Type B pancreatic cell (in vitro differentiated cells): ENCODE measurements around the gene LDB1. TPM values are rescaled to one million over a fixed set of nuclear protein-coding genes. Genes with fewer than 3 reads are reported as not detected.

Experiments
- DNase-seq: peaks from one replicate; pipeline ENCODE4 v3.0.0; 2021; ENCODE audit warnings: mixed read lengths; ENCODE audit not compliant: unreplicated experiment; ENCODE audit errors: extremely low spot score
- H3K27ac Mint-ChIP-seq: 2 replicates; pipeline ENCODE4 v1.8.0; 2021; ENCODE audit warnings: mild to moderate bottlenecking, mixed read lengths
- H3K27me3 Mint-ChIP-seq: 2 replicates; pipeline ENCODE4 v1.8.0; 2021; ENCODE audit warnings: mixed read lengths
- H3K36me3 Mint-ChIP-seq: 2 replicates; pipeline ENCODE4 v1.8.0; 2021; ENCODE audit warnings: mixed read lengths
- H3K4me1 Mint-ChIP-seq: one replicate; pipeline ENCODE4 v1.8.0; 2021; ENCODE audit warnings: mixed read lengths; ENCODE audit not compliant: unreplicated experiment
- H3K4me3 Mint-ChIP-seq: 2 replicates; pipeline ENCODE4 v1.8.0; 2021; ENCODE audit warnings: mild to moderate bottlenecking, mixed read lengths
- H3K9me3 Mint-ChIP-seq: 2 replicates; pipeline ENCODE4 v1.8.0; 2021; ENCODE audit warnings: mixed read lengths
- total RNA-seq: library from RNA; stranded (reverse); gene quantifications from 2 replicates; pipeline ENCODE4 v1.2.1, GENCODE V29; 2021; ENCODE audit warnings: low replicate concordance
- TF ChIP-seq, protein P1 (sequence below): fragments of 200-600 bp; sonication (generic); conservative IDR thresholded peaks from 2 replicates; pipeline ENCODE4 v1.5.0; 2021; ENCODE audit warnings: antibody characterized with exemption, mild to moderate bottlenecking

Gene LDB1
- total RNA-seq, 1 donor from 2014 or later = 115 TPM

DNA sequence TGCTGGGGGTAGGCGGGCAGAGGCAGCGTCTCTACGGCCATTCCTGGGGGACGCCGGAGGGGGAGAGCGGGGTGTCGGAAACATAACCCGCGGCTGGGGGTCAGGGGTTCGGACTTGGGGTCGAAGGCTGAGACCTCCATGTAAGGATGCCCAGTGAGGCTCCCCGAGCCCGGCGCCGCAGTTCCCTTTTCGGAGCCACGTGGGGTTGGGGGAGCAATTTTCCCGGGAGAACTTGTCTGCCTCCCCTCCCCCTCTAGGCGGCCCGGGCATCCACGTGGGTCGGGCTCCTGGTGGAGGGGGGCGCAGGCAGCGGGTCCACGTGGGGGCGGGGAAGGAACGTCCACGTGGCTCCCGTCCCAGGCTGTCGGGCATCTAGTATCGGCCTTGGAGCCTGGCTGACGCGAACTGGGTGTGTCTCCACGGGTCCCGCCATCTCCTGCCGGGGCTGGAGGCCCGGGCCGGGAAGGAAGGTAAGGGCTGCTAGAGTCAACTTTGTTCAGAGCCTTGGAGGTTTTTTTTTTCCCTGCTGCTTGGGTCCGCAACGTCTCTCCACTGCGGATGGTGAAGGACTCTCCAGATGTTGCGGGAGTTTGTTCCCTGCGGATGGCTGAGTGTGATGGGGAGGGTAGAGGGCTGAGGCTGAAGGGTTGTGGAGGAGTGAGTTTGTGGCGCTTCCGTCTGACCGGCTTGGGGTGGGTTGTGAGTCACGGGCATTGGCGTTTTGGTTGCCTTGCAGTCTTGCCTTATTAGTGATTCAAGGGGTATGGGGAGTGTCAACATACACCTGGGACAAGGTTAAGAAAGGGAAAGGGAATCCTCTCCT, 13.4 kb upstream of the LDB1 start:
- peak overlapping the region; percentile 100 for H3K27ac Mint-ChIP-seq
- H3K4me3 Mint-ChIP-seq = peak overlapping the region; percentile 99
- peaks cover 21% of the 10 kb centered on the region for H3K4me1 Mint-ChIP-seq
- peak; percentile 87 for DNase-seq
- H3K9me3 Mint-ChIP-seq = no peaks in the 10 kb centered on the region
- TF ChIP-seq, protein P1, sequence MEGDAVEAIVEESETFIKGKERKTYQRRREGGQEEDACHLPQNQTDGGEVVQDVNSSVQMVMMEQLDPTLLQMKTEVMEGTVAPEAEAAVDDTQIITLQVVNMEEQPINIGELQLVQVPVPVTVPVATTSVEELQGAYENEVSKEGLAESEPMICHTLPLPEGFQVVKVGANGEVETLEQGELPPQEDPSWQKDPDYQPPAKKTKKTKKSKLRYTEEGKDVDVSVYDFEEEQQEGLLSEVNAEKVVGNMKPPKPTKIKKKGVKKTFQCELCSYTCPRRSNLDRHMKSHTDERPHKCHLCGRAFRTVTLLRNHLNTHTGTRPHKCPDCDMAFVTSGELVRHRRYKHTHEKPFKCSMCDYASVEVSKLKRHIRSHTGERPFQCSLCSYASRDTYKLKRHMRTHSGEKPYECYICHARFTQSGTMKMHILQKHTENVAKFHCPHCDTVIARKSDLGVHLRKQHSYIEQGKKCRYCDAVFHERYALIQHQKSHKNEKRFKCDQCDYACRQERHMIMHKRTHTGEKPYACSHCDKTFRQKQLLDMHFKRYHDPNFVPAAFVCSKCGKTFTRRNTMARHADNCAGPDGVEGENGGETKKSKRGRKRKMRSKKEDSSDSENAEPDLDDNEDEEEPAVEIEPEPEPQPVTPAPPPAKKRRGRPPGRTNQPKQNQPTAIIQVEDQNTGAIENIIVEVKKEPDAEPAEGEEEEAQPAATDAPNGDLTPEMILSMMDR = no peak
- H3K27me3 Mint-ChIP-seq = peaks cover 3% of the 10 kb centered on the region
- H3K36me3 Mint-ChIP-seq = peaks cover 12% of the 10 kb centered on the region

DNA sequence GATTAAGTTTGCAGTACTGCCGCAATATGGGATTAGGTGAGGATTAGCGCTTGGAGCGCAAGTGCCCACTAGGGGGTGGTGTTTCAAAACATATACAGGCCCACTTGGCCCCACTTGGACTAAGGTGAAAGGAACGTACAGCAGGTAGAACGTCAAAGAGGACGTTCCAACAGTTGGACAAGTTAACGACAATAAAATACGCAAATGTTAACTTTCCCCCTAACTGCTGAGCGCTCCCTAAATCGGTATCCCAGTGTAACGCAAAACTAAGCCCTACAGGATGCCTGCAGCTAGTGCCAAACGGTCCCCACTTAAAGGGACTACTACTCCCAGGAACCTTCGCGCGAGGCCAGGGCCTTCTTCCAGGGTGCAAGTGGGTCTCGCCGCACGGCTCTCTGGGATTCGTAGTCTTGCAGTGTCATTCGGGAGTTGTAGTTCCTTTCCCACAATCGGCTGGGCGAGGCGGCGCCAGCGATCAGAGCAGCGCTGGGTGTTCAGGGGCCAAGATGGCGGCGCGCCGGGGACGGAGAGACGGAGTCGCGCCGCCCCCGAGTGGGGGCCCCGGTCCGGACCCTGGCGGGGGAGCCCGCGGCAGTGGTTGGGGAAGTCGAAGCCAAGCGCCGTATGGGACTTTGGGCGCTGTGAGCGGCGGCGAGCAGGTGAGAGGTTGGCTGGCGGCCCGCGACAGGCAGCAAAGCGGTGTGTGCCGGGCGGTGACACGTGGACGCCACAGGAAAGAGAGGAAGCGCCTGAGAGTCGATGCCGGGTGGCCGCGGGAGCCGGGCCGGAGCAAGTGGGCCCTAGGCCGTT, 12.6 kb upstream of the LDB1 start, which contains the start of gene PPRC1:
Gene PPRC1, plus strand, starts transcription at position 478 of the 810 bp plus-strand sequence. Its CDS starts 29 bp downstream, at position 507.
- TF ChIP-seq, protein P1 = peak; percentile 100
- Mint-ChIP-seq H3K27ac (peak within 1 kb of the TSS; percentile 100), H3K36me3 (peaks cover 8% of the 10 kb centered on the region), H3K4me1 (peaks cover 21% of the 10 kb centered on the region), H3K27me3 (peaks cover 3% of the 10 kb centered on the region), H3K9me3 (no peaks in the 10 kb centered on the region), H3K4me3 (peak within 1 kb of the TSS; percentile 99)
- peak; percentile 96 for DNase-seq

DNA sequence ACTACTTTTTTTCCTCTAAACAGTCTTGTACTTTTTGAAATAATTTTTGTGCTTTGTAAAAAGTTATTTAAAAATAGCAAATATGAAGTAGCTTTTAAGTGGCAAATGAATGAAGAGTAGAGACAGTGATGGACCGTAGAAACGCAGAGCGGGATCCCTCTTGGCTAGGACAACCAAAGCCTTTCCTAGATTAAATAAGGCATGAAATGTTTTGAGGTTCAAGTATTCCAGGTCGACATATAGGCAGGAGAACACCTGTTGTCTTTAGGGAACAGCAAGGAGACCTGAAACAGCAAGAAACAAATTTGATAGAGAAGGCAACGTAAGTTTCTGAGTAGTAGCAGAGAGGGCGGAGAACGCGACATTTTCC, 12.0 kb upstream of the LDB1 start:
- H3K4me3 Mint-ChIP-seq = peak overlapping the region; percentile 99
- DNase-seq = no peak
- peak overlapping the region; percentile 100 for H3K27ac Mint-ChIP-seq

DNA sequence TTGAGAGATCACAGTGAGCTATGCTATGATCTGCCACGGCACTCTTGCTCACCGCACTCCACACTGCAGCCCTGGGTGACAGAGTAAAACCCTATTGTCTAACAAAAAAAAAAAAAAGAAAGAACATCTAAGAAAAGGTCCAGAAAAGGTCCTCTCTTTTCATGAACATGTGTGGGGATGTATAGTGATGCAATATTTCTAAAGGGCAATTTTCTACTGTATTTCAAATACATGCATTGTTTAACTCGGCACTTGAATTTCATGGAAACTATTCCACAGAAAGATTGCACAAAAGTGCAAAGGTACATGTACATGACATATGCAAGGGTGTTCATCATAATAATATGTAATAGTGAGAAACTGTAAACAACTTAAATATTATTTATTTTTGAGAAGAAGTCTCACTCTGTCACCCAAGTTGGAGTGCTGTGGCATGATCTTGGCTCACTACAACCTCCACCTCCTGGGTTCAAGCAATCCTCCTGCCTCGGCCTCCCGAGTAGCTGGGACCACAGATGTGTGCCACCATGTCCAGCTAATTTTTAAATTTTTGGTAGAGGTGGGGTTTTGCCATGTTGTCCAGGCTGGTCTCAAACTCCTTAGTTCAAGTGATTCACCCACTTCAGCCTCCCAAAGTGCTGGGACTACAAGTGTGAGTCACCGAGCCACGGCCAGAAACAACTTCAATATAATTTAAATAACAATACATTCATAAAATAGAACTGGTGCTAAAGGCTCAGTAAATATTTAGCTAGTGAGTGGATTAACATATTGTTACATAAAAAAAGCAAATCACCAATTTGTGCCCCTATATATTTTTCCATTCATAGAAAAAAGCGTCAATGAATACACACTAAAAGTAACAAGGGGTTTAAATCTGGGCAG, 11.4 kb upstream of the LDB1 start:
- Mint-ChIP-seq H3K36me3 (peaks cover 8% of the 10 kb centered on the region), H3K4me3 (no peak overlapping the region), H3K9me3 (no peaks in the 10 kb centered on the region), H3K27ac (peak overlapping the region; percentile 100), H3K4me1 (peaks cover 17% of the 10 kb centered on the region), H3K27me3 (peaks cover 3% of the 10 kb centered on the region)
- no peak for DNase-seq
- TF ChIP-seq, protein P1 = no peak

More for the DNA sequence above, 12.0 kb upstream of the LDB1 start:
- Mint-ChIP-seq H3K36me3 (peaks cover 8% of the 10 kb centered on the region), H3K27me3 (peaks cover 3% of the 10 kb centered on the region), H3K9me3 (no peaks in the 10 kb centered on the region), H3K4me1 (peaks cover 17% of the 10 kb centered on the region)
- TF ChIP-seq, protein P1 = no peak

DNA sequence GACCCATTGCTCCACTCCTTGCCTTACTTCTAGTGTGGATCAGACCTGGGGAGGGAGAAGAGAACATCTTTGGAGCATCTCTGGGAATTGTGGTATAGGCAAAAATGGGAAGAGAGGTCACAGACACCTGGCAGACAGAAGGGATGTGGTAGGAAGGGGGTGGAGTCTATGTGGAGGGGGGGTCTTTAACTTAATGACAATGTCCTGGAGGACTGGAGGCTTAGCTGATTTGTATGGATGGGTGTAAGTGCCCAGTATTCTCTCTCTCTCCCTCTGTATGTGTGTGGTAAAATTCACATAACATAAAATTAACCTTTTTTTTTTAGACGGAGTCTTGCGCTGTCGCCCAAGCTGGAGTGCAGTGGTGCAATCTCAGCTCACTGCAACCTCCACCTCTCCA, 3.1 kb upstream of the LDB1 start:
- no peak for DNase-seq
- H3K4me3 Mint-ChIP-seq = peak overlapping the region; percentile 31
- H3K27me3 Mint-ChIP-seq = no peaks in the 10 kb centered on the region
- TF ChIP-seq, protein P1 = no peak
- peak overlapping the region; percentile 87 for H3K27ac Mint-ChIP-seq
- H3K36me3 Mint-ChIP-seq = no peaks in the 10 kb centered on the region
- peaks cover 26% of the 10 kb centered on the region for H3K4me1 Mint-ChIP-seq
- H3K9me3 Mint-ChIP-seq = no peaks in the 10 kb centered on the region
